K562 (cell line): Measurements from ENCODE around the gene ZEB2. TPM values are rescaled to one million over a fixed set of nuclear protein-coding genes. Genes with fewer than 3 reads are reported as not detected.

Source experiments
- ATAC-seq: fragments of 200-7000 bp; cut with Tn5 transposase; 3 replicates; pipeline ENCODE4 v1.9.1; 2020; ENCODE audit warnings: moderate library complexity
- BruUV-seq: library from RNA; stranded (reverse); fragments of 400-500 nt; replicated peaks from 2 replicates; lab custom pipeline; 2021; lab: Mats Ljungman, UMichigan
- CTCF ChIA-PET: fragments of 300-600 bp; formaldehyde crosslinking; extraction: SDS; loops from one replicate; lab custom pipeline; 2021; ENCODE audit warnings: low intra/inter-chr PET ratio; lab: Yijun Ruan, JAX
- POLR2A ChIA-PET: fragments of 300-600, 350-650 bp; sonication (Branson Sonifier 250); formaldehyde crosslinking; extraction: SDS; loops from one replicate; lab custom pipeline; 2021; ENCODE audit warnings: antibody characterized with exemption, inconsistent platforms; lab: Yijun Ruan, JAX
- DNase-seq, 4 experiments: peaks; one replicate each; pipeline versions ENCODE4 v3.0.0 to v3.0.0-alpha.2; 2011 to 2018; ENCODE audit warnings: low spot score in 3 of 4, mixed read lengths in 3 of 4; ENCODE audit errors: extremely low read depth in 1 of 4
- FAIRE-seq: peaks from 2 replicates; lab custom pipeline; 2011; peaks lifted over from hg19 to GRCh38; lab: Jason Lieb, UNC
- H2AFZ ChIP-seq: 2 replicates; pipeline ENCODE4 v1.6.0; 2011; ENCODE audit warnings: low read depth, low read length, control low read depth, inconsistent platforms
- H3K27ac ChIP-seq: fragments of 200-600 bp; 3 replicates; pipeline ENCODE4 v1.8.0; 2011; ENCODE audit warnings: low read depth, mild to moderate bottlenecking, control low read depth, inconsistent platforms, low read length, moderate library complexity, mixed read lengths; ENCODE audit errors: extremely low read depth
- H3K27me3 ChIP-seq, 2 experiments: fragments of 300-600 bp in 1 of 2; 2 replicates in 1 of 2; 3 replicates in 1 of 2; pipeline versions ENCODE4 v1.6.0 to v1.8.0; 2011; ENCODE audit warnings: inconsistent platforms in 2 of 2, low read length in 2 of 2, mild to moderate bottlenecking in 1 of 2, mixed read lengths in 1 of 2, moderate library complexity in 1 of 2; ENCODE audit not compliant: control insufficient read depth in 2 of 2, insufficient read depth in 2 of 2
- H3K36me3 ChIP-seq: fragments of 300-600 bp; 3 replicates; pipeline ENCODE4 v1.8.0; 2011; ENCODE audit warnings: mild to moderate bottlenecking, low read length, inconsistent platforms; ENCODE audit not compliant: control insufficient read depth, insufficient read depth
- H3K4me1 ChIP-seq, 2 experiments: fragments of 200-600 bp in 1 of 2; replicated peaks in 1 of 2; 2 replicates in 1 of 2; 3 replicates in 1 of 2; pipeline versions ENCODE4 v1.5.1 to v1.8.0; 2011; ENCODE audit warnings: inconsistent platforms in 2 of 2, low read length in 2 of 2, mild to moderate bottlenecking in 1 of 2, mixed read lengths in 1 of 2, moderate library complexity in 1 of 2; ENCODE audit not compliant: control insufficient read depth in 2 of 2, insufficient read depth in 2 of 2
- H3K4me2 ChIP-seq: 2 replicates; pipeline ENCODE4 v1.6.1; 2011; ENCODE audit warnings: low read length, control low read depth, inconsistent platforms, mixed read lengths; ENCODE audit not compliant: insufficient read depth
- H3K4me3 ChIP-seq: fragments of 200-600 bp; sonication (generic), shearing (Covaris generic); 2 replicates; pipeline ENCODE4 v1.5.1; 2016; ENCODE audit warnings: control low read depth, inconsistent platforms
- H3K79me2 ChIP-seq: fragments of 200-600 bp; 3 replicates; pipeline ENCODE4 v1.8.0; 2011; ENCODE audit warnings: low read length, inconsistent platforms; ENCODE audit not compliant: control insufficient read depth, insufficient read depth
- H3K9ac ChIP-seq, 2 experiments: 2 replicates each; pipeline versions ENCODE4 v1.6.0 to v1.6.1; 2011; ENCODE audit warnings: low read depth in 2 of 2, low read length in 2 of 2, control low read depth in 1 of 2, inconsistent platforms in 1 of 2, mild to moderate bottlenecking in 1 of 2, mixed read lengths in 1 of 2; ENCODE audit not compliant: insufficient read depth in 1 of 2
- H3K9me1 ChIP-seq: one replicate; pipeline ENCODE4 v1.6.0; 2011; ENCODE audit warnings: inconsistent platforms, mild to moderate bottlenecking, low read length, moderate library complexity; ENCODE audit not compliant: control insufficient read depth, insufficient read depth
- H3K9me3 ChIP-seq: replicated peaks from 2 replicates; pipeline ENCODE4 v1.5.1; 2011; ENCODE audit warnings: low read depth, low read length, inconsistent platforms; ENCODE audit not compliant: control insufficient read depth, insufficient read depth
- H4K20me1 ChIP-seq: replicated peaks from 2 replicates; pipeline ENCODE4 v1.6.1; 2011; ENCODE audit warnings: low read length, inconsistent platforms, mixed read lengths; ENCODE audit not compliant: control insufficient read depth, insufficient read depth
- BCL6 ChIP-seq: fragments of 250-450 bp; sonication (Bioruptor Pico); IDR thresholded peaks from 2 replicates; pipeline ENCODE4 v1.4.0; 2020
- CBFA2T3 ChIP-seq: fragments of 450-650 bp; IDR thresholded peaks from 2 replicates; pipeline ENCODE4 v1.6.1; 2017
- CC2D1A ChIP-seq: fragments of 450-650 bp; IDR thresholded peaks from 2 replicates; pipeline ENCODE4 v1.6.1; 2017; ENCODE audit warnings: mild to moderate bottlenecking
- FOXP4 ChIP-seq: sonication (generic); formaldehyde crosslinking; IDR thresholded peaks from 2 replicates; pipeline ENCODE4 v1.8.0; 2022; ENCODE audit warnings: mild to moderate bottlenecking, missing genetic modification reagents, borderline replicate concordance
- NEUROD1 ChIP-seq: fragments of 150-350 bp; IDR thresholded peaks from 2 replicates; pipeline ENCODE4 v1.6.1; 2014; ENCODE audit warnings: borderline replicate concordance, low read length, low read depth; ENCODE audit not compliant: partially characterized antibody
- PTBP1 ChIP-seq: fragments of 200-400 bp; formaldehyde crosslinking; IDR thresholded peaks from 2 replicates; pipeline ENCODE4 v1.6.1; 2017; ENCODE audit warnings: low read depth, low read length
- THAP12 ChIP-seq: fragments of 250-450 bp; sonication (Bioruptor Pico); IDR thresholded peaks from 2 replicates; pipeline ENCODE4 v1.9.0; 2021; ENCODE audit warnings: mild to moderate bottlenecking, inconsistent platforms
- ZNF224 ChIP-seq: sonication (generic); formaldehyde crosslinking; IDR thresholded peaks from 2 replicates; pipeline ENCODE4 v1.8.0; 2022; ENCODE audit warnings: mild to moderate bottlenecking, missing genetic modification reagents
- ZNF23 ChIP-seq: fragments of 250-450 bp; sonication (Bioruptor Pico); IDR thresholded peaks from 2 replicates; pipeline ENCODE4 v1.4.0; 2020; ENCODE audit warnings: mild to moderate bottlenecking
- ZNF253 ChIP-seq: fragments of 250-450 bp; sonication (Bioruptor Pico); conservative IDR thresholded peaks from 2 replicates; pipeline ENCODE4 v1.6.1; 2021; ENCODE audit warnings: mild to moderate bottlenecking
- ZSCAN29 ChIP-seq: fragments of 450-650 bp; IDR thresholded peaks from 2 replicates; pipeline ENCODE4 v1.6.1; 2017
- WGBS: fragments of 100-300 bp; shearing (Covaris generic); methylation state at CpG from one replicate; pipeline ENCODE4 v1.1.6; 2016; ENCODE audit warnings: low coverage, mixed read lengths; ENCODE audit not compliant: insufficient coverage; ENCODE audit errors: missing lambda C conversion rate; 5-methylcytosine and 5-hydroxymethylcytosine counted together
- in situ Hi-C: fragments of 300-500 bp; cut with MboI; formaldehyde crosslinking; loops from 4 replicates; pipeline ENCODE4 v1.15.0; 2018; ENCODE audit warnings: inconsistent platforms, mixed read lengths
- intact Hi-C: fragments of 100-400 bp; cut with micrococcal nuclease; formaldehyde crosslinking; loops from 2 replicates; pipeline ENCODE4 v1.14.2; 2022
- polyA plus RNA-seq, 8 experiments: library from polyadenylated mRNA; depleted of rRNA in 4 of 8; stranded (reverse) in 5 of 8; unstranded in 3 of 8; fragments of >200 nt; fragmentation: Nextera tagmentation in 2 of 8; fragmentation: Illumina TruSeq in 1 of 8; extraction: Ambion mirVana in 2 of 8; extraction: Trizol in 1 of 8; gene quantifications; 2 replicates each; pipeline versions ENCODE4 v1.2.1 to v1.2.3, GENCODE V29; 2011 to 2014; ENCODE audit warnings: inconsistent platforms in 1 of 8, missing spikeins in 1 of 8
- total RNA-seq, 7 experiments: library from RNA; depleted of rRNA in 6 of 7; stranded (reverse); fragments of >200 nt in 6 of 7; fragmentation: Illumina TruSeq in 2 of 7; extraction: Trizol in 2 of 7; gene quantifications; 2 replicates each; pipeline versions ENCODE4 v1.2.1 to v1.2.3, GENCODE V29; 2011 to 2021; ENCODE audit warnings: low replicate concordance in 1 of 7
- TF ChIP-seq, protein P1 (sequence below), 2 experiments: fragments of 450-650 bp; formaldehyde crosslinking in 1 of 2; IDR thresholded peaks; 2 replicates each; pipeline versions ENCODE4 v1.4.0 to v1.6.1; 2014 to 2020; ENCODE audit warnings: mild to moderate bottlenecking in 2 of 2, borderline replicate concordance in 1 of 2, low read depth in 1 of 2

ZEB2 gene
- total and polyA plus RNA-seq, 9 of the 15 experiments (the other 6 are each of a cell fraction or from before 2014, with no cell fraction given) = 15.1 to 113 (median 72.3) TPM

GRCh38 chr2:144548088-144548487 is 28.2 kb upstream of the ZEB2 start:
- in situ Hi-C loops = no loop called here
- Histone ChIP-seq H2AFZ (no peak overlapping the region), H3K4me2 (no peak overlapping the region), H3K9me3 (no peaks in the 10 kb centered on the region), H3K4me3 (no peak overlapping the region), H3K27ac (no peak overlapping the region), H3K4me1 (peaks cover 0 to 2% of the 10 kb centered on the region in 2 experiments; a peak in 2 of 5 replicates), H3K9ac (no peak overlapping the region), H3K9me1 (no peaks in the 10 kb centered on the region), H4K20me1 (no peaks in the 10 kb centered on the region), H3K36me3 (no peaks in the 10 kb centered on the region), H3K27me3 (no peaks in the 10 kb centered on the region), H3K79me2 (no peaks in the 10 kb centered on the region)
- WGBS = 29% methylated on average over 1 of the region's 1 CpG
- BruUV-seq = no TSS peak
- ATAC-seq = no peak
- no peak for DNase-seq
- intact Hi-C loops = no loop called here
- no peak for FAIRE-seq
- ChIA-PET CTCF (no interaction called here), POLR2A (no interaction called here)
- TF ChIP-seq FOXP4 (CRISPR knock-in tag) = no peak
- no peak for TF ChIP-seq CC2D1A
- TF ChIP-seq NEUROD1 = no peak
- TF ChIP-seq ZNF23 (CRISPR knock-in tag) = no peak
- TF ChIP-seq, protein P1, sequence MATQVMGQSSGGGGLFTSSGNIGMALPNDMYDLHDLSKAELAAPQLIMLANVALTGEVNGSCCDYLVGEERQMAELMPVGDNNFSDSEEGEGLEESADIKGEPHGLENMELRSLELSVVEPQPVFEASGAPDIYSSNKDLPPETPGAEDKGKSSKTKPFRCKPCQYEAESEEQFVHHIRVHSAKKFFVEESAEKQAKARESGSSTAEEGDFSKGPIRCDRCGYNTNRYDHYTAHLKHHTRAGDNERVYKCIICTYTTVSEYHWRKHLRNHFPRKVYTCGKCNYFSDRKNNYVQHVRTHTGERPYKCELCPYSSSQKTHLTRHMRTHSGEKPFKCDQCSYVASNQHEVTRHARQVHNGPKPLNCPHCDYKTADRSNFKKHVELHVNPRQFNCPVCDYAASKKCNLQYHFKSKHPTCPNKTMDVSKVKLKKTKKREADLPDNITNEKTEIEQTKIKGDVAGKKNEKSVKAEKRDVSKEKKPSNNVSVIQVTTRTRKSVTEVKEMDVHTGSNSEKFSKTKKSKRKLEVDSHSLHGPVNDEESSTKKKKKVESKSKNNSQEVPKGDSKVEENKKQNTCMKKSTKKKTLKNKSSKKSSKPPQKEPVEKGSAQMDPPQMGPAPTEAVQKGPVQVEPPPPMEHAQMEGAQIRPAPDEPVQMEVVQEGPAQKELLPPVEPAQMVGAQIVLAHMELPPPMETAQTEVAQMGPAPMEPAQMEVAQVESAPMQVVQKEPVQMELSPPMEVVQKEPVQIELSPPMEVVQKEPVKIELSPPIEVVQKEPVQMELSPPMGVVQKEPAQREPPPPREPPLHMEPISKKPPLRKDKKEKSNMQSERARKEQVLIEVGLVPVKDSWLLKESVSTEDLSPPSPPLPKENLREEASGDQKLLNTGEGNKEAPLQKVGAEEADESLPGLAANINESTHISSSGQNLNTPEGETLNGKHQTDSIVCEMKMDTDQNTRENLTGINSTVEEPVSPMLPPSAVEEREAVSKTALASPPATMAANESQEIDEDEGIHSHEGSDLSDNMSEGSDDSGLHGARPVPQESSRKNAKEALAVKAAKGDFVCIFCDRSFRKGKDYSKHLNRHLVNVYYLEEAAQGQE (IDR thresholded peaks at IDR 0.05; ENCODE audit: borderline replicate concordance) = no peak
- TF ChIP-seq, protein P1 (CRISPR knock-in tag; IDR thresholded peaks at IDR 0.05; ENCODE audit: low read depth) = no peak
- TF ChIP-seq BCL6 (CRISPR knock-in tag) = no peak
- no peak for TF ChIP-seq ZSCAN29
- no peak for TF ChIP-seq PTBP1
- TF ChIP-seq ZNF253 = no peak
- TF ChIP-seq CBFA2T3 = no peak
- TF ChIP-seq THAP12 (CRISPR knock-in tag) = no peak
- TF ChIP-seq ZNF224 (CRISPR knock-in tag) = no peak
